NCI-H774 (cell line): Measurements from ENCODE around the gene TRUB1.
"Not testable (repeated sequence)": the region's sequence is repeated elsewhere in the genome, so short reads cannot be mapped to it uniquely, and the experiment has no call there.

Experiments used
- DNase-seq: peaks from one replicate; lab custom pipeline; 2025; lab: John Stamatoyannopoulos, UW

The TRUB1 gene

GRCh38 chr10:114937962-114938855 lies at the start of gene TRUB1:
Gene TRUB1 (plus strand): TSS chr10:114938195. CDS start chr10:114938254, 59 bp downstream.
- peak; percentile 74 for DNase-seq

GRCh38 chr10:114893251-114893650 lies 44.7 kb upstream of the TRUB1 start:
- no peak for DNase-seq

GRCh38 chr10:114894911-114895310 lies 43.1 kb upstream of the TRUB1 start:
- no peak for DNase-seq

GRCh38 chr10:114897011-114897410 lies 41.0 kb upstream of the TRUB1 start:
- DNase-seq, result not testable (repeated sequence)

GRCh38 chr10:114897593-114897992 lies 40.4 kb upstream of the TRUB1 start:
- no peak for DNase-seq

GRCh38 chr10:114899982-114900381 lies 38.0 kb upstream of the TRUB1 start:
- DNase-seq, result no peak

- no peak for DNase-seq
These were observed 37.3 kb upstream of the TRUB1 start for GRCh38 chr10:114900658-114901057.

- DNase-seq, result no peak
These were observed 35.8 kb upstream of the TRUB1 start for GRCh38 chr10:114902151-114902550.

- no peak for DNase-seq
These were observed 32.5 kb upstream of the TRUB1 start for GRCh38 chr10:114905450-114905849.

- DNase-seq, result no peak
These were observed 31.0 kb upstream of the TRUB1 start for GRCh38 chr10:114906981-114907380.

- no peak for DNase-seq
These were observed 29.1 kb upstream of the TRUB1 start for GRCh38 chr10:114908896-114909295.

- no peak for DNase-seq
These were observed 26.8 kb upstream of the TRUB1 start for GRCh38 chr10:114911052-114911711.

- DNase-seq, result no peak
These were observed 26.1 kb upstream of the TRUB1 start for GRCh38 chr10:114911801-114912469.

- DNase-seq, result no peak
These were observed 25.5 kb upstream of the TRUB1 start for GRCh38 chr10:114912470-114912859.

- DNase-seq, result no peak
These were observed 23.4 kb upstream of the TRUB1 start for GRCh38 chr10:114914560-114914959.

- DNase-seq, result no peak
These were observed 22.7 kb upstream of the TRUB1 start for GRCh38 chr10:114915294-114915693.

GRCh38 chr10:114916653-114917052 lies 21.3 kb upstream of the TRUB1 start:
- no peak for DNase-seq

- no peak for DNase-seq
These were observed 20.5 kb upstream of the TRUB1 start for GRCh38 chr10:114917459-114917858.

GRCh38 chr10:114917927-114918672 lies 19.9 kb upstream of the TRUB1 start:
- peak; percentile 17 for DNase-seq

- no peak for DNase-seq
These were observed 17.5 kb upstream of the TRUB1 start for GRCh38 chr10:114920459-114920858.

GRCh38 chr10:114922003-114922402 lies 16.0 kb upstream of the TRUB1 start:
- DNase-seq, result no peak

- DNase-seq, result no peak
These were observed 14.4 kb upstream of the TRUB1 start for GRCh38 chr10:114923551-114923950.
